ENCODE measurements around the gene UMOD.

- no peak for TF ChIP-seq CTCF (IDR thresholded peaks at IDR 0.05; ENCODE audit: low read length)
- TF ChIP-seq EZH2 (IDR thresholded peaks at IDR 0.05; ENCODE audit: borderline replicate concordance, low read length): no peak
Measured at GRCh38 chr16:20397468-20398074, 45.1 kb upstream of the UMOD start.

All from OCI-LY1 (cell line).